Measurements from ENCODE around the gene SPEF2.

The SPEF2 gene

GRCh38 chr5:35819668-35820067 is 202.0 kb downstream of the SPEF2 start:
- TF ChIP-seq ZFP3 (CRISPR knock-in tag; IDR thresholded peaks at IDR 0.05) (no peak), TSHZ2 (CRISPR knock-in tag; IDR thresholded peaks at IDR 0.05) (no peak), ZNF70 (CRISPR knock-in tag; IDR thresholded peaks at IDR 0.05) (no peak), BACH2 (CRISPR knock-in tag; IDR thresholded peaks at IDR 0.05; ENCODE audit: borderline replicate concordance) (no peak), RARB (CRISPR knock-in tag; IDR thresholded peaks at IDR 0.05) (no peak), CSDC2 (CRISPR knock-in tag; IDR thresholded peaks at IDR 0.05) (no peak), ESRRG (CRISPR knock-in tag; IDR thresholded peaks at IDR 0.05) (no peak)
- no peak for ATAC-seq

GRCh38 chr5:35820735-35821134 is 203.1 kb downstream of the SPEF2 start:
- ATAC-seq, result no peak
- no peak for TF ChIP-seq ISL1 (CRISPR knock-in tag; IDR thresholded peaks at IDR 0.05)

GRCh38 chr5:35821513-35821912 is 203.8 kb downstream of the SPEF2 start:
- TF ChIP-seq ZFP30 (CRISPR knock-in tag; IDR thresholded peaks at IDR 0.05), result no peak
- TF ChIP-seq TSHZ2 (CRISPR knock-in tag; IDR thresholded peaks at IDR 0.05), result no peak
- TF ChIP-seq ZNF70 (CRISPR knock-in tag; IDR thresholded peaks at IDR 0.05), result no peak
- no peak for TF ChIP-seq OSR1 (CRISPR knock-in tag; IDR thresholded peaks at IDR 0.05)
- no peak for TF ChIP-seq CREB5 (CRISPR knock-in tag; IDR thresholded peaks at IDR 0.05; ENCODE audit: low read depth)
- no peak for TF ChIP-seq ESRRG (CRISPR knock-in tag; IDR thresholded peaks at IDR 0.05)
- no peak for TF ChIP-seq TCF4 (CRISPR knock-in tag; IDR thresholded peaks at IDR 0.05; ENCODE audit: borderline replicate concordance)
- no peak for ATAC-seq

- no peak for ATAC-seq
- TF ChIP-seq OSR1 (CRISPR knock-in tag; IDR thresholded peaks at IDR 0.05), result no peak
- TF ChIP-seq ZNF565 (CRISPR knock-in tag; conservative IDR thresholded peaks at IDR 0.05; ENCODE audit: low read depth), result no peak
- no peak for TF ChIP-seq ARNTL (CRISPR knock-in tag; IDR thresholded peaks at IDR 0.05; ENCODE audit: borderline replicate concordance, low read depth)
- no peak for TF ChIP-seq ZFP3 (CRISPR knock-in tag; IDR thresholded peaks at IDR 0.05)
- no peak for TF ChIP-seq GLIS3 (CRISPR knock-in tag; IDR thresholded peaks at IDR 0.05)
- TF ChIP-seq TCF4 (CRISPR knock-in tag; IDR thresholded peaks at IDR 0.05; ENCODE audit: borderline replicate concordance), result no peak
- no peak for TF ChIP-seq SNAI2 (CRISPR knock-in tag; IDR thresholded peaks at IDR 0.05)
Observed at GRCh38 chr5:35822511-35822910, 204.8 kb downstream of the SPEF2 start.

- TF ChIP-seq ZNF8 (CRISPR knock-in tag; IDR thresholded peaks at IDR 0.05) (no peak), BACH2 (CRISPR knock-in tag; IDR thresholded peaks at IDR 0.05; ENCODE audit: borderline replicate concordance) (no peak), ZFP30 (CRISPR knock-in tag; IDR thresholded peaks at IDR 0.05) (no peak), ARNTL (CRISPR knock-in tag; IDR thresholded peaks at IDR 0.05; ENCODE audit: borderline replicate concordance, low read depth) (no peak), ZC3H10 (CRISPR knock-in tag; IDR thresholded peaks at IDR 0.05) (no peak), SNAI2 (CRISPR knock-in tag; IDR thresholded peaks at IDR 0.05) (no peak), RARB (CRISPR knock-in tag; IDR thresholded peaks at IDR 0.05) (no peak), ZFP3 (CRISPR knock-in tag; IDR thresholded peaks at IDR 0.05) (no peak), ZNF70 (CRISPR knock-in tag; IDR thresholded peaks at IDR 0.05) (no peak), TCF4 (CRISPR knock-in tag; IDR thresholded peaks at IDR 0.05; ENCODE audit: borderline replicate concordance) (no peak), TSHZ2 (CRISPR knock-in tag; IDR thresholded peaks at IDR 0.05) (no peak), CSDC2 (CRISPR knock-in tag; IDR thresholded peaks at IDR 0.05) (no peak), ZNF565 (CRISPR knock-in tag; conservative IDR thresholded peaks at IDR 0.05; ENCODE audit: low read depth) (no peak), OSR1 (CRISPR knock-in tag; IDR thresholded peaks at IDR 0.05) (no peak)
Observed at GRCh38 chr5:35823347-35824098, 205.9 kb downstream of the SPEF2 start.

More at GRCh38 chr5:35823347-35824098, 205.9 kb downstream of the SPEF2 start:
- no peak for ATAC-seq
